HG03025 (cell line): ENCODE data around the gene PGBD5.
"Not testable (repeated sequence)": the region's sequence is repeated elsewhere in the genome, so short reads cannot be mapped to it uniquely, and the experiment has no call there.

Source experiments
- ATAC-seq: cut with Tn5 transposase; IDR thresholded peaks from one replicate; pipeline ENCODE4 v1.9.1; 2021; ENCODE audit warnings: mild to moderate bottlenecking, moderate library complexity; ENCODE audit not compliant: unreplicated experiment, low FRiP score

The PGBD5 gene

DNA sequence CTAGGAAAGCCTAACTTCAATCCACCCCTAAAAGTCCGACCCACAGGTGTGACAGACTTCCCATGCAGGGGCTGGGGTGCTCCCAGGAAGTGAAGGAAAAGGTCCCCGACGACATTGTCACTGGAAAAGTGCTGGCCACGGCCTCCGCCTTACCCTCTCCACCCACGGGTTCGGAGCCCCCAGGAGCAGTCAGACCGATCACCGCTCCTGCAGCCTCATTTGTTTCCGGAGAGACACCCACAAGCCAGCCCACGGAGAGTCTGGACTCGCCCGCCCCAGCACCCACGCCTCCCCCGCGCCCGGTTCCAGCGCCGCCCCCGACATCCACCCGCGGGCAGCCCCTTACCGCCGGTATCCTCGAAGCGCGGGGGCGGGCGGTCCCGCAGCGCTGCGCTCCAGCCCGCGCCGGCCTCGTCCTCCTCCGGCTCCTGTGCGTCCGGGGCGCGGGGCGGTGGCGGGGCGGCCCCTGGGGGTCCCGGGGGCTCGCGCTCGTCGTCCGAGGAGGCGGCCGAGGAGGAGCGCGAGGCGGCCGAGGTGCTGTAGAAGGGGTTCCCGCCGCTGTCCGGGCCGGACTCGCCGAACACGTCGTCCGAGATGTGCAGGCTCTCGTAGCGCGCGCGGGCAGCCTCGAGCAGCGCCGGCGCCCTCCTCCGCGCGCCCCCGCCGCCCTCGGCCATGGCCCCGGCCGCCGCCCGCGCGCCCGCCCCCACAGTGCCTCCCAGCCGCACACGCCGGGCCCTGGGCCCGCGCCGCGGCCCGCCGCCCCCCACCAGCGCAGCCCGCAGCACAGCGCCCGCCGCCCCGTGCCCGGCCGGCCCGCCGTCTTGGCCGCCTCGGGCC is 660 bp downstream of the PGBD5 start:
- ATAC-seq, result no peak

DNA sequence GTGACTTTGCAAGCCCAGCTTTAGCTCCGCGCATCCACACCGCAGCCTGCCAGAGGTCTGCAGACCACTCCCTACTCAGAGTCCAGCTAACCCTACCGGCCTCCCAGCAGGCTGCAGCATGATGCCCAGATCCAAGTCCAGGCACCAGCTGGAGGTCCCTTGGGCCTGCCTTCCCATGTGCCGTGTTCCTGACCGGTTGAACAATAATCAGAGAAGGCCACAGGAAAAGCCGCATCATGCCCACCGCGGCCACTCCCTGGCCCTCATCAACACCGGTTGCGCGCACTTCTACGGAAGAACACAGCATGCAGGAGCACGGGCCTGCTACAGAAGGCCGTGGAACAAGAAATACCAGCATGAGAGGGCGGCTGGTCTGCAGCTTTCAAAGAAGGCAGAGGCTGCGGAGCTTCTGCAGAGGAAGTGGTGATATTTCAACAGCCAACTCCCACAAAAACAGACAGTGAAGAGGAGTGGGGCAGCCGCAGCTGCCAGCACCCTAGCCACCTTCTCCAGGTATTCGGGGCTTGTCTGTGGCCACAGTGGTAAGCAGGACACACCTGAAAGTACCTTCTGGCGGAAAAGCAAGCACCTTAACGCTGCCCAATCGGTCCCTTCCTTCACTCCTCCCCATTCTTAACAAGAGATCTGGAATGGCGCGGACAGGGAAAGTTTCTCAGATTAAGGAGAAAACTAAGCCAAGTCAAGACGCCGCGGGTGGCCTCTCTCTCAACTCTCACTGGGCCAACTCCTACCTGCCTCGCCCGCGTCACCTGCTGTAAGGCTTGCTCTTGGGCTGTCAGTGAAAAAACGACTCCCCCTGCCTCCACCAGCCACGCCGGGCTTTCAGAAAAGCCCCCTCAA is 1.5 kb downstream of the PGBD5 start:
- no peak for ATAC-seq

DNA sequence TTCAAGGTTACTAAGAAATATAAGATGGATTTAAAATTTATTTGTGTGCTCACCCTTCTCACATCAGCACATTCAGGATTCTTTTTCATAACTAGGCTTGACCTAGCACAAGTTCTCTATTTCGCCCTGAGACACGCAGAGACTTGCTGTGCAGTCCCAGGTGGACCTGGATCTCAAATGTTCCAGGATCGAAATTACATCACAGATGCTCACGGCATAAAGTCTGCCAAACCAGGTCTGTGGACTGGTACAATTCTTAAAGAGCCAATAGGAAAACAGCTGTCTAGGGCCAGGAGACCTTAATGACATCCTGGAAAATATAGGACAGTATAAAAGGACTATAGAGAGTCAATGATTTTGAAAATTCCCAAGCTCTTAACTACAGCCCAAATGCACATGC is 2.2 kb downstream of the PGBD5 start:
- ATAC-seq, result no peak

DNA sequence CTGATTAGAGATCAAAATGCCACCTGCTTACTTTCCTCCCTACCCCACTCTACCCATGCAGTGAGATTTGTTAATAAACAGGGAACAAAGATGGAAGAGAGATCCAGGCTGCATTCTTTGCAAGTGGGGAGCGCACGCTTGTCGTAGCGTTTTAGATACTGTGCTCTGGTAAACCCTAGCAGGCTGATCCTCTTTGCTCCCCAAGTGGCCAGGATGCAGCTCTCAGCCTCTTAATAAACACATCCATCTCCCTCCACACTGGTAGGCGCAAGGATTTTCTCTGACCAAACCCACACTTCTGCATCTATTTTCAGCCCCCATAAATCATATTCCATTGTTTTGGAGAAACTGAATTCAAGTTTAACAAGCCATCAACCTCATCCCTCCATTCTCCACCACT is 2.9 kb downstream of the PGBD5 start:
- no peak for ATAC-seq

DNA sequence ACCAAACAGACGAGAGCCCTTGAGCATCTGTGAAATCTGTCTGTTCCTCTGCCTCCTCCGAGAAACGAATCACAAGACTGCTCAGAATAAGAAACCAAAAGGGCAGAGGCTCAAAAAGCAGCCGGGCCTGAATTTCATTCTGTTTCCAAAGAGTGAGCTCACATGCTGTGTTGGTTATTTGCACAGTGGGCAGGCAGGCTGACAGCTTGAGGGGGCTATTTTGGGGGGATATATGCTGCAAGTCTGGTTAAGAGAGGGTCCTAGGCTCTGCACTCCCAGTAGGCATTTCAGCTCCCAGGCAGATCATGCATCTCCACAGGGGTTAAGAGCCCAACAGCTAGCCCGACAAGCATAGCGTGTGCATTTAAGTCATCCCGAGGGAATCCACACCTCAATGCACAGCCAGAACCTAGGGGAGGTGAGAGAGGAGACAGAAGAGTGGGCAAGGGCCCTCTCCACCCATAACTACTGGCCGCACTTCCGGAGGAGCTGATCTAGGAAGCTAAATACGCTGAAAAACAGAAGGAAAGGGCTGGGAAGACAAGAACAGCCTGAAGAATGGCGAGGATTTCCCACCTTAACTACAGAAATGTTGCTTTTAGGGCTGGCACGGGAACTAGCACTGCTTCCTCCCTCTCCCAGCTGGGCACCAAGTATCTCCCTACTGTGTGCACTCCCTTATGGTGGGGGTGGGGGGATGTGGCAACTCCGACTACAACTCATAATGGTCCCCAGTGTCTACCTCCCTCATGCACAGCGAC is 3.7 kb downstream of the PGBD5 start:
- ATAC-seq, result no peak

DNA sequence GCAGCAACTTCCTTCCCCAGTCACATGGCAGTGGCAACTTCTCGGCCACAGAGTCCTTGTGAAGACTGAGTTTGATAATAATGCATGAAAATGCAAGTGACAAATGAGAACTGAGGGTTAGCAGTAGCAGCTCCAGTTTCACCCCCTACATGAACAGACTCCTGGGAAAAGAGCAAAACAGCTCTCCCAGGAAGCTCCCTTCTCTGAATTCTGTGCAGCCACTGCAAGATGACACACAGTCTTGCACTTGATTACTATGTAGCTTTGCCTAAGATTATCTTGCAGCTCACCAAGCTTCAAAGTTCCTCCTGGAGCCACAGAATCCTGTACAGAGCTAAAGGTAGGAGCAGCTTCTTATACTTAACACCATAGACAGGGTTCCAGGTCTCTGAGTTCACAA is 4.7 kb downstream of the PGBD5 start:
- ATAC-seq, result no peak

DNA sequence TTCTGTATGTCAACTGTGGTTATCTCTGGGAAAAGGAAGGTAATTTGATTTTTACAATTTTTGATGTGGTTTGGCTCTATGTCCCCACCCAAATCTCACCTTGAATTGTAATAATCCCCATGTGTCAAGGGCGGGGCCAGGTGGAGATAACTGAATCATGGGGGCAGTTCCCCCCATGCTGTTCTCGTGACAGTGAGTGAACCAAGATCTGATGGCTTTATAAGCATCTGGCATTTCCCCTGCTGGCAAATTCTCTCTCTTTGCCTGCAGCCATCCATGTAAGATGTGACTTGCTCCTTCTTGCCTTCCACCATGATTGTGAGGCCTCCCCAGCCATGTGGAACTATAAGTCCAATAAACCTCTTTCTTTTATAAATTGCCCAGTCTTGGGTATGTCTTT is 5.8 kb downstream of the PGBD5 start:
- ATAC-seq, result not testable (repeated sequence)

DNA sequence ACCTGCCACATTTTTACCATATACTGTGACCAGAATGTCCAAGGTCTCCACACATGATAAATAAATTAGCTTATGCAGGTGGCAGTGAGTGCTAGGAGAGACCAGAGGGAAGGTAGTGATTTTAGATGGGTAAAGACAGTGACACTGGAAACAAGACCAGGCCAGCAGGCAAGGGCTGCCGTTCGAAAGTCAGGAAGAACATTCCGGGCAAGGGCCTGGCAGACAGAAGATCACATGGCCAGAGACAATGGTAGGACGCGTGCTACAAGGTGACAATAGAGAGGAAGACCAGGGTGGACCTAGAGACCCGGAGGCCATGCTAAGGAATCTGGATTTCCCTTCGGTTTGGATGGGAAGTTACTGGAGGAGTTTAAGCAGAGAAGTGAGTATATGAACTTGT is 9.7 kb downstream of the PGBD5 start:
- ATAC-seq, result no peak

DNA sequence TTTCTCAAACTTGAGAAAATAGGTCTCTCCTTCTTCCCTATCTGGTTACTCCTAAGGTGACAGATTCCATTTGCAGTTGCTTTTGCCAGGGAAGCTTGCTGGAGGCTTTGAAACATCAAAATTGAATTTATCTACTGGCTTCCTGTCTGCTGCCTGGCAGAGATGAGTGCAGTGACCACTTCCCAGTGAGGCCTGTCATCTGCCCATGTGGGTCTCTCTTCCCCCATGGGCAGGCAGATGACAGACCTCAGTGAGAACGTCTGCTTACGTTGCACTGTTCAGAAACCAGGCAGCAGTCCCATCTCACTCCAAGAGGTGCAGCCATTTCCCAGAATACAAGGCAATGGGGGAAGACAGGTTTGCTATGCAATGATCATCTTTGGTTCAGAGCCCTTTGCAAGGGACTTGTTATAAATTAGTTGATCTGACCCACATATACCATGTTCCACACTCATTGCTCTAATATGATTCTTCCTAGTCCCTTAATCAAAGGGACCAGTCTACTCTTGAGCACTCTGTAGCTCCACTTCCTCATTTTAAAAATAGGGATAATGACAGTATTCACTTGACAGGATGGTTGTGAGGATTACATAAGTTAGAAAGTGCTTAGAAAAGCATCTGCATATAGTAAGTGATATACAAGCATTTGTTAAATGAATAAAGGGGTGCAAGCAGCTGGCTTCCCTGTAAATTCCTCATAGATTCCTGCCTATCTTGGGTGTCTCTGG is 10.6 kb downstream of the PGBD5 start:
- ATAC-seq, result no peak

DNA sequence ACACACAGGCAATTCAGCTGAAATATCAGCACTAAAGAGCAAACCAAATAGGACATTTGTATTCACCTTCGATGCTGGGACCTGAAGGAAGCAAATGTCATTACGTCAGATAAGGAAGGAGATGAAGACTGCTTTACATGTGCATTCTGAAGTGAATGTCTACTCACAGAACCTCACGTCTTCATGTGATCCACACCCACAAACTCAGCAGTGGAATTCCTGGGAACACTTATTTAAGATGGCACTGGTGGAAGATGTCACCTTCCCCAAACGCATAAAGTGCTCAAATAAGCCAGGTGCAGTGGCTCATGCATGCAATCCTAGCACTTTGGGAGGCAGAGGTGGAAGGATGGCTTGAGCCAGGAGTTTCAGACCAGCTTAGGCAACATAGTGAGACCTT is 11.4 kb downstream of the PGBD5 start:
- no peak for ATAC-seq

DNA sequence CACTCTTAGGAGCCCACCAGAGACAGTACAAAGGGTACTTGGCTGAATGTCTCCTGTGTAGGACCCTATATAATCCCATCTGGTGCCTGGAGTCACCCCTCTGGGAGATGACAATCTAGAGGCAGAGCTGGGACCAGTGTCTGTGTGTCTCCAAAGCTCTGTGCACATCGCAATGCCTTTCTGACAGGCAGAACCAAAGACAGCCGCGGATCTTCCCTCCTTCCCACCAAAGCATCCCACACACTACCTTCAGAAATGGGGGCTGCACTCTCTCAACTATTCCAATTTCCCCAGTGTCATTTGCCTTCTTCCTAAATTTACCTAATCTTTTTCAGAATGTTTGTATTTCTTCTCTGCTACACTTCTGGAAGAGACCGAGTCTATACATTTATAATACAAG is 12.0 kb downstream of the PGBD5 start:
- no peak for ATAC-seq

DNA sequence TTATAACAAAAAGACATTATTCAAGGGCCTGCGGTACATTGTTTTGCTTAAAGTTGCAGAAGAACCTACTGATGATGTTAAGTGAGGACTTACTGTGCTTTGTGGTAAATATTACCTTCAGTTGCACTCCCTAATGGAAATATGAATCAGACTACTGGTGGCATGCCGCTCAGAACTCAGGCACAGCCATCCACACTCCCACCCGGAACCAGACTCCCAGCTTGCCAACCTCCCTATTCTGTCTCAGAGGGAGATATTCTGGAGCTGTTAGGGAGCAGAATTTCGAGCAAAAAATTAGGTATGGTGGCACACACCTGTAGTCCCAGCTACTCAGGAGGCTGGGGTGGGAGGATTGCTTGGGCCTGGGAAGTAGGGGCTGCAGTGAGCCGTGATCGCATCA is 13.1 kb downstream of the PGBD5 start:
- ATAC-seq, result no peak

DNA sequence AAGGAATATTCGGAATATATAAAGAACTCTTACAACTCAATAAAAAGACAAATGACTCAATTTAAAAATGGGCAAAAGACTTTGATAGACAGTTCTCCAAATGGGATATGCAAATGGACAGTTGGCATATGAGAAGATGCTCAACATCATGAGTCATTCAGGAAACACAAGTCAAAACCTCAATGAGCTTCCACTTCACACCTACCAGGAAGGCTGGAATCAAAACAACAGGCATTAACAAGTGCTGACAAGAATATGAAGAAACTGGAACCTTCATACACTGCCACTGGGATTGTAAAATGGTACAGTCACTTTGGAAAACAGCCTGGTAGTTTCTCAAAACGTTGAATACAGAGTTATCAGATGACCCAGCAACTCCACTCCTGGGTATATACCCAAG is 17.2 kb downstream of the PGBD5 start:
- ATAC-seq, result no peak

DNA sequence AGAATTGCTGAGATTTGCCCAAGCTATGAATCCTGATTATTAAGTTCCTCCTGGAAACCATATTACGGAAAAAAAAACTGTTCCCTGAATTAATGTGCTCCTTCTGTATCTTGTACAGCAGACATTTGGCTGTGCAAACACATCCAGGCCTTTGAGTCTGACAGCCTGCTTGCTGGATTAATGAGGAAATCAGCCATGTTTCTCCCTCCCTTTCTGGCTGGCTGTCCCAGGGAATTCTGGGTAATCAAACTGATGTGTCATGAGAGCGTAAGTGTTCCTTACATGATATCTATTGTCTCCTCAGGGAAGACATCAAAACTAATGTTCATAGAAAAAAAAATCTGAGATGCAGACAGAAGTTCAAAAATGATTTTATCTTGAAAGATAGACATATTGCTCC is 18.8 kb downstream of the PGBD5 start:
- no peak for ATAC-seq

DNA sequence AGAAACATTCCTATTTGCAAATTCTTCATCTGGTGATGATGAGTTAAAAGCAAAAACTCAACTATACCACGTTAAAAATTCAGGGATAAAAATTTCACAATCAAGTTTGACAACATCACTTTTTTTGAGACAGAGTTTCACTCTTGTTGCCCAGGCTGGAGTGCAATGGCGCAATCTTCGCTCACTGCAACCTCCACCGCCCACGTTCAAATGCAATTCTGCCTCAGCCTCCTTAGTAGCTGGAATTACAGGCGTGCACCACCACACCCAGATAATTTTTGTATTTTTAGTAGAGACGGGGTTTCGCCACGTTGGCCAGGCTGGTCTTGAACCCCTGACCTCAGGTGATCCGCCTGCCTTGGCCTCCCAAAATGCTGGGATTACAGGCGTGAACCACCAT is 19.4 kb downstream of the PGBD5 start:
- not testable (repeated sequence) for ATAC-seq

DNA sequence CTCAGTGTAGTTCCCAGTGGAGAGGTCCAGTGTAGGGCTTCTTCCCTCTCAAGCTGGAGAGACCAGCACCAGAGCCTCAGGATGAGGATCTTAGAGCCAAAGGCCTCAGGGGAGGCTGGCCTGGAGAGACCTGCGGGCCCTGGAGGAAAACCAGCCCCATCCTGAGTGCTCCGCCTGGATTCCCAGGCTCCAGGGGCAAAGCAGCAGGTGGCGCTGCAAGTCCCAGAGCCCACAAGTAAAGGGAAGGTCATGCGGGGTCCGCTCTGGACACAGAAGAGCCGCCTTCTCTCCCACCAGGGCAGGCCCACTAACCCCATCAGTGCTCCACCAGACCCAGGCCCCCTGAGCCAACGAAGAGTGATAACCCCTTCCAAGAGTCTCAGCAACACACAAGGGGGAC is 22.7 kb downstream of the PGBD5 start:
- ATAC-seq, result no peak

DNA sequence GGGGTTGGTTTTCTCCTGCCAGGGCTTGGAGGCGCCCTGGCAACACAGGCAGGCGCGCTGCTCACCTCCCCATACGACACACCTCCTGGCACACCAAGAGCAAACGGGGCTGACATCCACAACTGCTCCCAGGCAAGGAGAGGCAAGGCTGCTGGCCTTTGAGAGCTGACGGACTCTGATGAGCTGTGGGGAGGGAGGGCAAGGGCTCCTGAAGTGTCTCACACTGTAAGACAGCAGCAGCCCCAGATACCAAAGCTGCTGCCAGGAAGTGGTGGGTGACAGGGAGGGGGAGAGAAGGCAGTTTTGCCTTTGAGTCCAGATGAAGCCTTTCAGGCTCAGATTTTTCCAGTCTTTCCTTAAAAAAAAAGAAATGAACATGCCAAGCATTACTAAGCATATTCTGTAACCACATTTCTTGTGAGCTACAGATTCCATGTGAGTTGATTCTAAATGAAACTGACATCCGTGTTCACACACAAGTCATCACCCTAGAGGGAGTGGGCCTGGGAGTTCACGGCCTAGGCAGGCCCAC is 24.3 kb downstream of the PGBD5 start:
- no peak for ATAC-seq

DNA sequence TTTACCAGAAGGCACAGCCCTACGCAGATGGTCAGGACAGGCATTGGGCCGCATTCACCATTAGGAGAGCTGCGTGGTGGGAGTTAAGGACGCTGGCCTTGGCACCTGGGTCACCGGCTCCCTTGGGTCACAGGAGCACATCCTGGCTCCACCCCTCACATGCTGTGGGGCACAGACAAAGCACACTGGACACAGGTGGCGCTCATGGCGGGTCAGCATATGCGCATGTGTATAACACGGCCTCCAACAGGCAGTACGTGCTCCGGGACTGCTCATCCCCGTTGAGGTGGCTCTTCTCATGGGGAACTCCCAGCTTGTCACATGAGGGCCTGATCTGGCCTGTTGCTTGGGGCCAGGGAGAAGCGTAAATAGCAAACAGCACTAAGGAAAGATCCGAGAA is 25.0 kb downstream of the PGBD5 start:
- ATAC-seq, result no peak

DNA sequence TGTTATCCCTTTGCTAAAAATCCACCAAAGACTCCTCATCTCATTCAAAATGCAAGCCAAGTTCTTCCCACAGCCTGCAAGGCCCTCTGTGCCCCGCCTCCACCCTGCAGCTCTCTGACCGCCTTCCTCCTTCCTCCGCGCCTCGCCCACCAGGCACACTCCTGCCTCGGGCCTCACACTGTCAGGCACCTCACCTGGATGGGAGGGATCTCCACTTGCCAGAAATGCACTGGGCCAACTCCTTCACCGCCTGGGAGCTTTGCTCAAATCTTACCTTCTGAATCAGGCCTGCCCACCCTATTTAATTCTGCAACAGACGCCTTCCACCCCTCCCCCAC is 26.2 kb downstream of the PGBD5 start:
- no peak for ATAC-seq

DNA sequence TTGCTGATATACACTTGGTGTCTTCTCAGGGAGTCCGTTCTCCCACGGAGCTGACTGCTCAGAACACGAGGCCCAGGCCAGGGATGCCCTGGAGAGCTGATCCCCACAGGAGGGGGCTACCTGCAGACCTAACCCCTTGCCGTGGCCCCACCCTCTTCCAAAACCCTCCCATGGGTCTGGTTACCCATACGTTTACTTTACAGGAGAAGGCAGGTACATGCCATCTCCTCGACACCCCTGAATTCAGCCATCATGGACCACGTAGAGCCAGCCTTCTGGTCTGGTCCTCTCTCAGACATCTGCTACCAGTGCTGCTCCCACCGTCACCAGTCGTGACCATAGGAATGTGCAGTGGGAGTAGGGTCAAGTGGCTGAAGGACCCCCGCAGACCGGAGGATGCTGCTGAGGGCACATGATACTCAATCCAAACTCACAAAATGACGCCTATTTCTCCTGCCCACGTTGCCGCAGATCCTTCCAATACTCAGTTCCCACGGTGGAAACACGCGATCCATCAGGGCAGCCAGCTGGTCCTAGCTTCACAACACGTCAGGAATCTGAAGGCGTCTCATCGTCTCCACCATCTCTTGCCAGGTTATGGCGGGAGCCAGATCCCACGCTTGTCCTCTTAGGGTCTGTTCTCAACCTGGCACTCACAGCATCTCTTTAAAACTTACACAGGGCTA is 26.7 kb downstream of the PGBD5 start:
- ATAC-seq, result no peak
